Measurements from ENCODE around the gene UNC5C. TPM values are rescaled to one million over a fixed set of nuclear protein-coding genes. Genes with fewer than 3 reads are reported as not detected.

The UNC5C gene
- total RNA-seq, 1 donor from 2014 or later = 0.20 TPM

- DNase-seq (ENCODE audit: low read depth, low spot score) = no peak
Measured at GRCh38 chr4:95220205-95221175, 328.3 kb downstream of the UNC5C start.

GRCh38 chr4:95219109-95219508, 329.7 kb downstream of the UNC5C start:
- no peak for DNase-seq (ENCODE audit: low read depth, low spot score)

- no peak for DNase-seq (ENCODE audit: low read depth, low spot score)
Measured at GRCh38 chr4:95217197-95217596, 331.6 kb downstream of the UNC5C start.

GRCh38 chr4:95216636-95217035, 332.1 kb downstream of the UNC5C start:
- no peak for DNase-seq (ENCODE audit: low read depth, low spot score)

GRCh38 chr4:95215991-95216605, 332.7 kb downstream of the UNC5C start:
- DNase-seq (ENCODE audit: low read depth, low spot score) = no peak

- no peak for DNase-seq (ENCODE audit: low read depth, low spot score)
Measured at GRCh38 chr4:95215043-95215442, 333.7 kb downstream of the UNC5C start.

DNA sequence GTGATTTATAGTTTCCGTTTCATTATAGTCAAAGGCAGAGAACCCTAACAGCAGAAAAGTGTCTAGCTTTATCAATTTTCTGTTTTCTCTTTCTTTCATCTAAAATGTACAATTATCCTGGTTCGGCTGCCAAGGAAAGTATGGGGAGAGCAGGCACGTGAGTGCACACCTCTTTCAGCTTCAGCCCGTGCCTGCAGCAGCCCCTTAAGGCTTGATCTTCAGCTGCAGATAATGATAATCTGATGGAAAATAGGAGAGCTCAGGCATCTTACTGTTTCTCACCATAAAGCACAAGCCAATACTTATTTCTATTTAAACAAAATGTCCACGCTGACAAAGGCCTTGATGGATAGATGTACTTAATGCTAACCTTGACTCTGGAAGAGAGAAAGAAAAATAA, 334.4 kb downstream of the UNC5C start:
- no peak for DNase-seq (ENCODE audit: low read depth, low spot score)

DNA sequence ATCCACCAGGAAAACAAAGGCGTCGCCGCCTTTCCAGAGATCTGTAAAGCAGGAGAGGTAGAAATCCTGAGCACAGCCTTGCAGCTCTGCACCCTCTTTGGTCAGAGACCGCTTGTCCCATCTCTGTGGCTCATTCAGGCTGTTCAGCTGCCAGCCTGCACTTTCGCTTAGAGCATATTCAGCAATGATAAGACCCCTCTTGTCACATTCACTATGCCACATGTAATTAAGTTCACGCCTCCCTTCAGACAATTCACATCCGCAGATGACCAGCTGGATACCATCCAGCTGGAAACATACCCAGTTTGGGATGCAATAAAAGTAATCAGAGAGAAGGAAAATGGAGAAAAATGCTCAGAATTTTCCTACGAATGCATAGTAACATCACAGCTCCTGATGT, 335.4 kb downstream of the UNC5C start:
- no peak for DNase-seq (ENCODE audit: low read depth, low spot score)

DNA sequence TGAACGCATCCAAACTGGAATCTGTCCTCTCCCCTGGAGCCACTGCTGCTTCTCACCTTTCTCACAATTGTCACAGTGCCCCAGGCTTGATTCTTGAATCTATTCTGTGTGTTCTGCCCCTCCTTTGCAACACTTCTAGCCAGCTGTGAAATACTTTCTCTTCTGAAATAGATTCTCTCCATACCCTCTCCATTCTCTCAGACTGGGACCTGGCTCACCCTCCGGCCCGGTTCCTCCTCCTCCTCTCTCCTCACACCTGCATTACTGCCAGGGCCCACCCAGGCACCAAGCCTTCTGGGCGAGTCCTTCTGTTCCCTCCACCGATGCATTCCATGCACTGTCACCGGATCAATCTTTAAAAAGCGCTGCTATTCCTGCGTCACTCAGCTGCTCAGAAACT, 336.1 kb downstream of the UNC5C start:
- DNase-seq (ENCODE audit: low read depth, low spot score) = no peak

DNA sequence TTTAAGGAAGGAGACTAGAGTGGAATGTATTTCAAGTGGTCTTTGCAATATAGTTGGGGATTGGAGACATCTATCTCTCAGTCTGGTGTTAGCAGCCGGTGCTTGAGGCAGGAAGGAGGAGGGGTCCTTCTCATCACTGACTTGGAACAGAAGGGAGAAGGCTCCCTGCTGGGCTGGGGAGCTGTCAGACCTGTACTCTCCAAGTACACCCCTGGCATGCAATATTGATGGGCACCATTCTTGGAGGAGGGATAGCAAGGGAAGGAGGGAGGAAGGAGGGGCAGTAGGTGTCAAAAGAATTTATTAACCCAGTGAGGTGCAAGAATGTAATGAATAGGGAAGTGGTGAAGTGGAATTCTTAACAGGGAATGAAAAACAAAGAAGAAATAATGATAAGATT, 338.8 kb downstream of the UNC5C start:
- no peak for DNase-seq (ENCODE audit: low read depth, low spot score)

DNA sequence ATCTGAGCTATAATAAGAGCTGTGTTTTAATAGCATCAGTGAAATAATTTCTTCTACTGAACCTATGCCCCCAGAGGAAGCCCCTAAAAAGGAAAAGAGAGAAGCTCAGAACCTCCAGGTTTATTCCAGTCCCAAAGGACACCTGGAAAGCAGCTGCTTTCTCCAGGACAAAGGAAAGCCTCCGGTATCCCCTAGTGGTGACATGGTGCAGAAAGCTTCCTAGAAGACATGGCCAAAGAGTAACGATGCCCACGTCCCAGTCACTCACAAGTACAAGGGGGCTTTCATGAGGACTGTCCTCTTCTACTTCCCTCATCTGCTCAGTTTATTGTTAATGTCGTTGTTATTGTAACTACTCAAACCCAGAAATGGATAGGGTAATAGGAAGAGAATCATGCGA, 343.9 kb downstream of the UNC5C start:
- DNase-seq (ENCODE audit: low read depth, low spot score) = no peak

- no peak for DNase-seq (ENCODE audit: low read depth, low spot score)
Measured at GRCh38 chr4:95204267-95204844, 344.4 kb downstream of the UNC5C start.

DNA sequence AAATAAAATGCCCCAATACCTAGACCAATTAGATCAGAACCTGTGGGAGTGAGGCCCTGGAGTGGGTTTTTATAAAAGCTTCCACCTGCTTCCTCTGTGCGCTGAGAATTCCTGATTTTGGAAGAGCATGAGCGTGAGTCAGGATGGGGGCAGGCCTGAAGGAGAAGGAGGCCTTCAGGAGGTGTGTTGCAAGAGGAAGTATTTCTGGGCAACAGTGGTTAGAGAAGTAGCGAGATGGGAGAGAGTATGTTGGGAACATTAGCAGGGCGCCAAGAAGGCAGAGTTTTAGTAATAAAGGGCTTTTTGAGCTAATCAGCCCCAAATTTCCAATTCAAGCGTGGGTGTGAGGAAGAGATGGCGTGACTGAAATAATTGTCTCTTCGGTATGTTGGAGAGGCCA, 349.8 kb downstream of the UNC5C start:
- DNase-seq (ENCODE audit: low read depth, low spot score) = no peak

DNA sequence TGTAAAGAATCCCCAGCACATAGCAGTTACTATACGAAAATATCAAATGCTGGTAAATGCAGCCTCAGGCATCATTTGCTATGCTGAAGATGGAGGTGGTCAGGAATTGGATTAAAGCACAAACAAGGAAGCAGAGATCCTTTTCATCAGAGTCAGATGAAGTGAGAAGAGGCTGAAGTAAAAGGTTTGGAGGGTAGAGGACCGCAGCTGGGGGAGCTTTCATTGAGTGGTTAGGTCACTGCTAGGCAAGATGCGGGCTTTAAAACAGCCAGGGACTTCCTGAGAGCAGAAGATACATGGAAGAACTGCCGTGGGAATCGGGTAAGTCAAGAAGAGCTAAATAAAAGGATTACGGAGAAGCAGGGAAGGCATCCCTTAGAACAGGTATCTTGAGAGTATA, 351.4 kb downstream of the UNC5C start:
- no peak for DNase-seq (ENCODE audit: low read depth, low spot score)

- DNase-seq (ENCODE audit: low read depth, low spot score) = no peak
Measured at GRCh38 chr4:95193391-95194224, 355.2 kb downstream of the UNC5C start.

DNA sequence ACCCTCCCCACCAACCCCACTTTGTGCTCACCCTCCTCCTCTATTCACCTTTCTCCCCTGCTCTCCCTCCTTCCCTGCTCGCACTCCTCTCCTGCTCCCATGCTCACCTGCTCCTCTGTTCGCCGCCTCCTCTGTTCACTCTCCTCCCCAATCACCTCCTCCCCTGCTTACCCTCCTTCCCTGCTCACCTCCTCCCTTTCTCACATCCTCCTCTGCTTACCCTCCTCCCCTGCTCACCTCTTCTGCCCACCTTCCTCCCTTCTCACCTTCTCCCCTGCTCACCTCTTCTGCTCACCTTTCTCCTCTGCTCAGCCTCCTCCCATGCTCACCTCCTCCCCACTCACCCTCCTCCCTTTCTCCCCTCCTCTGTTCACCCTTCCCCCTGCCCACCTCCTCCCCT, 357.2 kb downstream of the UNC5C start:
- DNase-seq (ENCODE audit: low read depth, low spot score) = no peak

GRCh38 chr4:95190751-95191436, 357.9 kb downstream of the UNC5C start:
- DNase-seq (ENCODE audit: low read depth, low spot score) = no peak

DNA sequence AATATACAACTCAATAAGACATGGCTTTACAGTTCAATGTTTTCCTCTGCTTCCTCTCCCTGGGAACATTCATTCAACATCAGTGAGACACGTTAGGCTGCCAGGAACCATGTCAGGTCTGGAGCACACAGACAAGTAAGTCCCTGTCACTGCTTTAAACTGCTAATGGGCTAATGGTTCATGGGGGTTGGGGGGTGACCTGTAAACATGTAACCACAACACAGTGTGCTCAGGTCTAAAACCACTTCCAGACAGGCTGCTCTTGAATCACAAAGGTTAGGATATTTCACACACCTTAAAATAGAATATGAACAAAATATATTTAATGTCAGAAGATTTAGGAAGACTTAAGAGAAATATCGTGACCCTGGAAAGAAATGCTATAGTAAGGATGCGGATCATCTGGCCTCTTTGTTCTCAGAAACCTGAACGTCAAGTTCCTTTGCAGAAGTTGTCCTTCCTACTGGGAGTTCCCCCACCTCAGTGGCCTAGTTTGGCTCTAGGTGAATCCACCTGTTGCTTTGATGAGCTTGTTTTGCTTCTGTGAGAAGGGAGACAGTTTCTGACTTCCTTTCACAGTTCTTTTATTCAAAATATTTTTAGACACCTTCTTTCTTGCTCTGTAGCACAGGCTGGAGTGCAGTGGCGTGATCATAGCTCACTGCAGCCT, 359.9 kb downstream of the UNC5C start:
- DNase-seq (ENCODE audit: low read depth, low spot score) = no peak

- DNase-seq (ENCODE audit: low read depth, low spot score) = no peak
Measured at GRCh38 chr4:95186666-95187065, 362.1 kb downstream of the UNC5C start.

- DNase-seq (ENCODE audit: low read depth, low spot score) = no peak
Measured at GRCh38 chr4:95183656-95184408, 364.9 kb downstream of the UNC5C start.

Measured in pulmonary artery endothelial cell (primary cell).